ENCODE data around the gene EPB41.
"Not testable (repeated sequence)": the region's sequence is repeated elsewhere in the genome, so short reads cannot be mapped to it uniquely, and the experiment has no call there.

EPB41 gene

GRCh38 chr1:29144178-29144577, 229.8 kb downstream of the EPB41 start:
- no peak for ATAC-seq

- no peak for ATAC-seq
Measured at GRCh38 chr1:29145739-29146437, 231.5 kb downstream of the EPB41 start.

GRCh38 chr1:29148656-29149491, 234.5 kb downstream of the EPB41 start:
- no peak for ATAC-seq

- not testable (repeated sequence) for ATAC-seq
Measured at GRCh38 chr1:29150346-29150745, 236.0 kb downstream of the EPB41 start.

- ATAC-seq, result no peak
Measured at GRCh38 chr1:29152046-29152805, 237.9 kb downstream of the EPB41 start.

GRCh38 chr1:29156543-29157268, 242.3 kb downstream of the EPB41 start:
- ATAC-seq, result no peak

- ATAC-seq, result no peak
Measured at GRCh38 chr1:29157269-29157601, 242.9 kb downstream of the EPB41 start.

GRCh38 chr1:29159773-29160172, 245.4 kb downstream of the EPB41 start:
- no peak for ATAC-seq

GRCh38 chr1:29162025-29162424, 247.7 kb downstream of the EPB41 start:
- ATAC-seq, result no peak

GRCh38 chr1:29162476-29163138, 248.2 kb downstream of the EPB41 start:
- no peak for ATAC-seq

GRCh38 chr1:29164588-29164987, 250.2 kb downstream of the EPB41 start:
- ATAC-seq, result no peak

GRCh38 chr1:29166291-29166878, 252.0 kb downstream of the EPB41 start:
- no peak for ATAC-seq

- ATAC-seq, result no peak
Measured at GRCh38 chr1:29167904-29168303, 253.5 kb downstream of the EPB41 start.

Measured in activated CD4-positive, CD25-positive, alpha-beta regulatory T cell treated with anti-CD3 and anti-CD28 coated beads, Interleukin-2, amount 50 U/mL, for 24 hours (primary cell).